Activated CD8-positive, alpha-beta memory T cell treated with anti-CD3 and anti-CD28 coated beads for 48 hours (primary cell): ENCODE data around the gene PPIP5K2.
A peak's percentile ranks its signal among the peaks of the same experiment; 100 is the strongest.
"Not testable (repeated sequence)": the region's sequence is repeated elsewhere in the genome, so short reads cannot be mapped to it uniquely, and the experiment has no call there.

Source experiments
- DNase-seq, 3 experiments: peaks; one replicate each; pipeline ENCODE4 v3.0.0-alpha.2; 2020; ENCODE audit warnings: low read depth in 2 of 3, low spot score in 2 of 3

Gene PPIP5K2

GRCh38 chr5:103120607-103121200, 603 bp downstream of the PPIP5K2 start:
- no peak for DNase-seq

- no peak for DNase-seq
Observed at GRCh38 chr5:103122242-103122641, 2.1 kb downstream of the PPIP5K2 start.

GRCh38 chr5:103126557-103126956, 6.5 kb downstream of the PPIP5K2 start:
- DNase-seq = no peak

- DNase-seq = no peak
Observed at GRCh38 chr5:103127292-103127817, 7.3 kb downstream of the PPIP5K2 start.

- DNase-seq = no peak
Observed at GRCh38 chr5:103128202-103128601, 8.1 kb downstream of the PPIP5K2 start.

- DNase-seq = no peak
Observed at GRCh38 chr5:103132684-103133083, 12.6 kb downstream of the PPIP5K2 start.

- no peak for DNase-seq
Observed at GRCh38 chr5:103133231-103133630, 13.1 kb downstream of the PPIP5K2 start.

- DNase-seq = no peak
Observed at GRCh38 chr5:103135461-103135860, 15.4 kb downstream of the PPIP5K2 start.

GRCh38 chr5:103138202-103138690, 18.1 kb downstream of the PPIP5K2 start:
- no peak for DNase-seq

GRCh38 chr5:103139264-103139865, 19.3 kb downstream of the PPIP5K2 start:
- peak in 2 of 3 experiments; percentile 32 to 59 for DNase-seq

GRCh38 chr5:103142132-103142531, 22.0 kb downstream of the PPIP5K2 start:
- not testable (repeated sequence) for DNase-seq

- DNase-seq = no peak
Observed at GRCh38 chr5:103145196-103145595, 25.1 kb downstream of the PPIP5K2 start.

- no peak for DNase-seq
Observed at GRCh38 chr5:103148213-103148612, 28.1 kb downstream of the PPIP5K2 start.

- no peak for DNase-seq
Observed at GRCh38 chr5:103151156-103151555, 31.1 kb downstream of the PPIP5K2 start.

GRCh38 chr5:103166706-103167105, 46.6 kb downstream of the PPIP5K2 start:
- no peak for DNase-seq

GRCh38 chr5:103174147-103174546, 54.0 kb downstream of the PPIP5K2 start:
- DNase-seq = no peak

- DNase-seq = no peak
Observed at GRCh38 chr5:103177543-103177942, 57.4 kb downstream of the PPIP5K2 start.

- DNase-seq = no peak
Observed at GRCh38 chr5:103178167-103178566, 58.1 kb downstream of the PPIP5K2 start.

- DNase-seq = no peak
Observed at GRCh38 chr5:103186152-103186551, 66.1 kb downstream of the PPIP5K2 start.

GRCh38 chr5:103188436-103188835, 68.3 kb downstream of the PPIP5K2 start:
- no peak for DNase-seq

- DNase-seq = no peak
Observed at GRCh38 chr5:103203226-103203625, 83.1 kb downstream of the PPIP5K2 start.

- DNase-seq = not testable (repeated sequence)
Observed at GRCh38 chr5:103204990-103205389, 84.9 kb downstream of the PPIP5K2 start.
